Embryonic facial prominence (tissue), 1 donor: Measurements from ENCODE around the gene PARD3.
"Not testable (repeated sequence)": the region's sequence is repeated elsewhere in the genome, so short reads cannot be mapped to it uniquely, and the experiment has no call there.

Experiments used
- DNase-seq: peaks from one replicate; pipeline ENCODE4 v3.0.0-alpha.2; 2016; ENCODE audit errors: extremely low spot score

PARD3 gene

DNA sequence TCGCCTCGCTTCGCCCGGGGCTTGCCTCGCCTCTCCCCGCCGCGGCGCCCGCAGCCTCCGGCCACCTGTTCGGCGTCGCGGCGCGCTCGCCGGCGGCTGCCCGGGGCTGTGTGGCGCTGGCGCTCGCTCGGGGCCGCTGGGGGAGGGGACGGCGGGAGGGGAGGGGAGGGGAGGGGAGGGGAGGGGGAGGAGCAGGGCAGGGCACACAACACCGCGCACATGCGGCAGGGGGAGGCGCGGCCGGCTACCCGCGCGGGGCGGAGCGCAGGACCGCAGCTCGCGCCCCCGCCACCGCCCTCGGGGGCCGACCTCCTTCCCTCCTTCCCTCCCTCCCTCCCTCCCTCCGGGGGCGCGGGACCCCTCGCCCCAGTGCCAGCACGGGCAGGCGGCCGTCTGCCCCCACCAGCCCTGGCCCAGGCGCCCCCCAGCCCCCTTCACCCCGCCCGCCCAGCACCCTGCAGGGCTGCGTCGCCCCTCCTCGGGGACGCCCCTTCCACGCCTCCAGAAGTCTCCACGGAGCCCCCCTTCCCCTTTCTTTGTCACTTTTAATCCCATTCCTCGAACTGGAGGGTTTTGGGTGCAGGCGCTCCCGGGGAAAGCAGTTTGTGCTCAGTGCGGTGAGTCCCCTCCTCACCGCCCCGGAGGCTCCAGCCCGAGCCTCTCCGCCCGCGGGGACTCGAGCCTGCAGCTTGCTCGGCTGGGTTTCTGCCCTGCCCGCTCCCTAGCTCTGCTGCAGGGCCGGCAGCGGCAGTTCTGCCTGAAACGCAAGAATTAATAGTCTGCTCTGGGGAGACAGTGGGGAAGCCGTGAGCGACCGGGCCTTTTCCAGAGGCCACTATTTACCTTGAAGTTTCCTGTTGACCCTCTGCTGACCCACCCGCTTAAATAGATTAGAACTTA lies at the start of gene PARD3:
TSS of gene PARD3 (minus strand) at position 112 of the 900 bp plus-strand sequence. CDS start 301 bp downstream, outside the sequence.
- DNase-seq, result peak; percentile 66

DNA sequence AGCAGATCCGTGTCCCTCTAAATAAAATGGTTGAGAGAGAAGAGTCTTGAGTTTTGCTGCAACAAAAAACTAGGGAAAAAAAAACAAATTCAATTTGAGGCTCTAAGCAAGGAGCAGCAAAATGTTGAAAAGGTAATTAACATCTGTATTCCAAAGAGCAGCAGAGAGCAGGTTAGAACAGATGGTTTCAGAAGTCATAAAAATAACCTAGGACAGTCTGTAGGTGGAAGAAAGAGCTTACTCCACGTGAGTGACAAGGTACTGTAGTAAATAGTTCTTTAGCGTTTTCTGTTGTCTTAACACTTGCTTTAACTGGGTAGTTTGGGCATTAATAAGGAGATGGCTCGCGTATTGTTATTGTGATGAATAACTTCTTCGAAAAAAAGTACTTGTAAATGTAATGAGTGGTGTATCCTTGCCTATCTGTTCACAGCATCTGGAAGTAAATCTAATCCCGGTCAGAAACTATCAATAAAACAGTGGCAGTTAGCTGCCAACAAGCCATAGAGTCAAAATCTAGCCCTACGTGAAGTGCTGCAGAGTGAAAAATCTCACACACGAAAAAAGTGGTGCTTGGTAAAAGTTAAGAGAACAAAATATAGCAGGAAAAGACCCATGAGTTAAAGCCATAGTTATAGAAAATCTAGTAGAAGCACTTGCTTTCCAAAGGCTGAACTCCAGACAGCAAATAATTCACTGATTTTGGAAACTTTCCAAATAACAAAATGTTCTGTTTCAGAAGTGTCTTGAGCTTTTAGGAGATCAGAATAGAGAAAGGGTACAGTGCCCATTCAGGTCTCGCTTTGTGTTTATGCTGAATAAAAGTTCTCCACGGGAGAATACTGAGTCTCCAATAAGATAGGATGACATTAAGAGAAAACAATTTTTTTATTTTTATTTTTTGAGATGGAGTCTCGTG lies 49.3 kb upstream of the PARD3 start:
- DNase-seq, result no peak

DNA sequence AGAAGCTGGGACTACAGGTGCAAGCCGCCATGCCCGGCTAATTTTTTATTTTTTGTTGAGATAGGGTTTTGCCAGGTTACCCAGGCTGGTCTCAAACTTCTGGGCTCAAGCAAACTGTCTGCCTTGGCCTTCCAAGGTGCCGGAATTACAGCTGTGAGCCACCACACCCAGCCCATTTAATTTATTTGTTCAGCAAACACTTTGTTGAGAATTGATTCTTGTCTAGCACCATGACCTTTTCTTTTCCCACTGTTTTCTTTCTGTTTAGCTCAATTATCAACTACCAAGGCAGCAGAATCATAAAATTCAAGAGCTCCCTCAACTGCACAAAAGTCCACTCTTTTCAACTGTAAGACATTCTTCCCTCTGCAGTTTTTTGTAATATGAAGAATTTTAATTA lies 47.8 kb upstream of the PARD3 start:
- no peak for DNase-seq

DNA sequence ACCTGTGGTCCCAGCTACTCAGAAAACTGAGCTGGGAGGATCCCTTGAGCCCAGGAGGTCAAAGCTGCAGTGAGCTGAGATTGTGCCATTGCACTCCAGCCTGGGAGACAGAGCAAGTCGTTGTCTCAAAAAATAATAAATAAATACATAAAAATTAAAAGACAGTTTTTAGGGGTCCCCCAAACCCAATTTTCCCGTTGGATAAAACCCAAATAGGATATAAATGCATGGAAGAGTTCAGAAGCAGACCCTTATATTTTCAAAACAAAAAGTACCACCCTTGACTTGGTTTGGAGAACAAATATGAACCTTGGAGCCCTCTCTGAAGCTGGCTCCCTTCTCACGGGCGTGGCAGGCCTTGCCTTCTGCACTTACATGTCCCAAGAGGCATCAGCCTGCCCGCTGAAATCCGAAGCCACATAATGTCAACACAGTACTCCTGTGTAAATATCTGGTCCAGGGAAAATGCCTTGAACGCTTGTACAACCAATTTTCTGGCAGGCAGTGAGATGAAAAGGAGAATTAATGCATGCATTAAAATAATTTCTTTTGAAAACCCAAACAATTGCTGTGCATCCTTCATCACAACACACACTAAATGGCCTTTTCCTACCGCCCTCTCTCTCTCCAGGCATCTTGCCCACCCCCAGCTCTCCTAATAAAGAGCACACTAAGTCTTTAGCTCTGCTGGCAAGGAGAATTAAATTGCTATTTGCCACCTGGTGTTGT lies 46.4 kb upstream of the PARD3 start:
- no peak for DNase-seq

DNA sequence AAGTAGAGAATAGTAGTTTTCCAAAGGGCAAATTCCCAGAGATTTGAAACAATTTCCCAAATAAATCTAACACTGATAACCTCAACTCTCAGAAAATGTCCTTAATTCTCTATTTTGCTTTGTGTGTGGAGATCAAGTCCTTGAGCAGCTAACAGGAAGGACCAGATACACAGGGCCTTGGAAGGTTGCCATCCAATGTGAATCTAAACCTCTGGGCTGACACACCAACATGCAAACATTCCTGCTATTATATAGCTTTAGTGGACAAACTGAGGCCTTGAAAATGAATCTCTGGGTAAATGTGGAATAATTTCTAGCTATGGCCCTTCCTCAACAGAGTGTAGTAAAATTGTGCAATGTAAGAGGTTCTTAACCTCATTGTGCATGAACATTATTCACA lies 44.1 kb upstream of the PARD3 start:
- DNase-seq, result no peak

DNA sequence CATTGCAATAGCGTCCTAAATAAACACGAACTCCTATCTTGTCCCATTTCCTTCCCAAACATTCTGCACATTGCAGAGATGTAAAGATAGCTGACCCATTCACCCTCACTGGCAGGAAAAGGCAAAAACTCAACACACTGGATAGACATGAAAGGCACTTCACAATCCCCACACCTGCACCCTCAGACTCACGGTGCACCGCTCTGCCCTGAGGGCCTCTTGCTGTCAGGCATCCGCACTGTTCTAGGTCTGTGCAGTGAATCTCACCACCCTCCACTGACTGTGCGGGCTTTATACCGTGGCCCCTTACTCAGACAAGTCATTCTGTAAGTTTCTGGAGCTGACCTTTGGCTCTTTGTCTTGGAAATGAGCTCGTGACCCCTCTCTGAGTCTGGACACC lies 42.9 kb upstream of the PARD3 start:
- no peak for DNase-seq

DNA sequence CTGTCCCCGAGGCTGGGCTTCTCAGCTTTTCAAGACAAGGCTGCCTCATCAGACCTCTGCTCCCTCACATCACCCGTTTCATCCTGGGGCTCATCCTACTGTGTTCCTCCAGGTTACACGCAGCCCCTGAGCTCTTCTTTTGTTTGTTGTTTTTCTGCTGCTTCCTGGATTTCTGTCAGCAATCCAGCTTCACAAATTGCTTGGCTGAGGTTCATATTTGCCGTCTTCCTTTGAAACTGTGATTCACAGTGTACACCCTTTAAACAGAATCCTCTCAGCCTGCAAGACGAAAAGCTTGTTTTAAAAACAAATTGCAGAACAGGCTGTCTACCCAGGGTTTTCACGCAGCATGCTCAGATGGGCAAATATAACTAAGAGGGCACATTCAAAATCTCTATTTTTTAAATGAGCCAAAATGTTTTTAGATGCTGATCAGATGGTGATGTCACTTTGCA lies 39.1 kb upstream of the PARD3 start:
- peak; percentile 9 for DNase-seq

DNA sequence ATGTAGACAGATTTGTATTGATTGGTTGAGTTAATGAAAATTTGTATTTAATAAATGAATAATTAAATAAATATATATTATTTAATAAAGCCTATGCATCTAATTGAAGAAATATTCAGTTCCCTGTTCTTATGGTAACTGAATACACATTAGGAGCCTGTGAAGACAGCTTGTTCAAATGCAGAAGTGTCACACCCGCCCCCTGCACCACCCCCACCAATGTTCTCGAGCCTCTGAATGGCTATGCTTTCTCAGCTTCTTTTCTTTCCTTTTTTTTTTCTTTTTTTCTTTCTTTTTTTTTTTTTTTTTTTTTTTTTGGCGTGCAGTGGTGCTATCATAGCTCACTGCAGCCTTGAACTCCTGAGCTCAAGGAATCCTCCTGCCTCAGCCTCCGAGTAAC lies 38.3 kb upstream of the PARD3 start:
- DNase-seq, result no peak

DNA sequence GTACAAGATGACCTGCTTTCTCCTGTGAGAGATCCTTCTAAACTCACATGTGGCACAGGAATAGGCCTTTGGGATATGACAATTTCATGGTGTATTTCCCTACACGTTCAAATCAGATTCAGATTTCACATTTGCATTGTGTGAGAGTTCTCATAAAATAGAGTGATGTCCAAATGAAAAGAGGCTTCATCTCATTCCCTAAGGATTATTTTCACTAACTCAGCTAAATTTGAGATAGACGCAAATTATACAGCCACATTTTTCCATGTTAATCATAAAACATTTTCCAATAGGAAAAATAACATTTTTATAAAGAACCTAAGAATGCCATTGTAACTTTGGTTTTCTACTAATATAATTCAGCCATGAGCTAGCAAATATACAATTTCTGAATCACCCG lies 35.5 kb upstream of the PARD3 start:
- DNase-seq, result no peak

DNA sequence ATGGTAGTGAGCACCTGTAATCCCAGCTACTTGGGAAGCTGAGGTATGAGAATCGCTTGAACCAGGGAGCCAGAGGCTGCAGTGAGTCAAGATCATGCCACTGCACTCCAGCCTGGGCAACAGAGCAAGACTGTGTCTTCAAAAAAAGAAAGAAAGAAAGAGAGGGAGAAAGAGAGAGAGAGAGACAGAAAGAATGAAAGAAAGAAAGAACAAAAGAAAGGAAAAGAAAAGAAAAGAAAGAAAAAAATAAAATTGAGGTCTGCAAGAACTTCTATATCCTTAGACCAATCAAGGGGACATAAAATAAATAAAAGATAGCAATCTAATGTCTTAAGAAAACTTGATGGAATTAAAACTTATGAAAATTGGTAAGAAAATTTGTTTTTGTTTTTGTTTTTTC lies 34.9 kb upstream of the PARD3 start:
- DNase-seq, result no peak

DNA sequence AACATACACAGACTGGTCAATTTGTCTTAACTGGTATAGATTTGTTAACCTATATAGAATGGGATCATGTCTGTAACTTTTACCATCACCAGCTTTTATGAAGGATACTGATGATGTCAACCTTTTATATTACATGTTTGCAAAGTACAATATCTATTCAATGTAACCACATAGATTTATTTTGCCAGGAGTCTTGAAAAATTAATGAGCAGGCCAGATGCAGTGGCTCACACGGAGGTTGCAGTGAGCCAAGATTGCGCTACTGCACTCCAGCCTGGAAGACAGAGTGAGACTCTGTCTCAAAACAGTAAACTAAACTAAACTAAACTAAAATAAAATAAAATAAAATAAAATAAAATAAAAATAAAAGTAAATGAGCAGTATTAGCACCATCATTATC lies 30.0 kb upstream of the PARD3 start:
- no peak for DNase-seq

DNA sequence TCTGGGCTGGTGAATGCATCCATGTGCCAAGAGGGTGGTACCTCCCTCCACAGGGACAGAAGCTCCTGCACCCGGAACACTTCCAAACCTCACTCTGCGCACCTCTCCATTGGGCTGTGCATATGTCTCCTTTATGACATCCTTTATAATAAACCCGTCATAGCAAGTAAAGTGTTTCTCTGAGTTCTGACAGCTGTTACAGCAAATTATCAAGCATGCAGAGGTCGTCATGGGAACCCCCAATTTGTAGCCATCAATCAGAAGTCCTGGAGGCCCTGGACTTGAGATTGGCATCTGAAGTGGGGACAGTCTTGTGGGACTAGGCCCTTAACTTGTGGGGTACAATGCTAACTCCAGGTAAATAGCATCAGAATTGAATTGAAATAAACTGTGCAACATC lies 29.4 kb upstream of the PARD3 start:
- no peak for DNase-seq

DNA sequence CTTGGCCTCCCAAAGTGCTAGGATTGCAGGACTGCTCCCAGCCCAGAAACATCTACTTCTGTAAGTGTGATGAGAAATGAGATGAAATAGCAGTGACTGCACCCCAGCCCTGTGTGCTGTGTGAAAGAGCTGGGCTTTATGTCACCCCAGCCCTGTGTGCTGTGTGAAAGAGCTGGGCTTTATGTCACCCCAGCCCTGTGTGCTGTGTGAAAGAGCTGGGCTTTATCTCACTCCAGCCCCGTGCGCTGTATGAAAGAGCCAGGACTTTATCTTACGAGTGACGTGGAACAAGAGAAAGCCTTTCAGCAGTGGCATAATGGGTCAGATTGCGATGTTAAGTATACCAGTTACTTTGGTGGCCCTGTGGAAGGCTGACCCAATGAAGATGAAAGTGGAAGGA lies 28.4 kb upstream of the PARD3 start:
- not testable (repeated sequence) for DNase-seq

DNA sequence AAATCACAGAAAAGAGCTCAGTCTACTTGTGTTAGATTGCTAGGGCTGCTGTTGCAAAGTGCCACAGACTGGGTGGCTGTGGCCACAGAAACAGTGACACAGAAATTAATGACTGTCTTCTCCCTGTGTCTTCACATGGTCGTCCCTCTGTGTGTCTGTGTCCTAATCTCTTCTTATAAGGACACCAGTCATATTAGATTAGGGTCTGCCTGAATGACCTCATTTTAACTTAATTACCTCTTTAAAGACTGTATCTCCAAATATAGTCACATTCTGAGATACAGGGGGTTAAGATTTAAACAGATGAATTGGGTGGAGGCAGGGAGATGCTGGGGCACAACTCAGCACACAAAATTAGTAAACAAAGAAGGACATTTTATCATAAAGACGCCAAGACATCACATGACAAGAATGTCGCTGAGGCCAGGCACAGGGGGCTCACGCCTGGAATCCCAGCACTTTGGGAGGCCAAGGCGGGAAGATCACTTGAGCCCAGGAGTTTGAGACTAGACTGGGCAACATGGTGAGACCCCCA lies 23.3 kb upstream of the PARD3 start:
- DNase-seq, result no peak

DNA sequence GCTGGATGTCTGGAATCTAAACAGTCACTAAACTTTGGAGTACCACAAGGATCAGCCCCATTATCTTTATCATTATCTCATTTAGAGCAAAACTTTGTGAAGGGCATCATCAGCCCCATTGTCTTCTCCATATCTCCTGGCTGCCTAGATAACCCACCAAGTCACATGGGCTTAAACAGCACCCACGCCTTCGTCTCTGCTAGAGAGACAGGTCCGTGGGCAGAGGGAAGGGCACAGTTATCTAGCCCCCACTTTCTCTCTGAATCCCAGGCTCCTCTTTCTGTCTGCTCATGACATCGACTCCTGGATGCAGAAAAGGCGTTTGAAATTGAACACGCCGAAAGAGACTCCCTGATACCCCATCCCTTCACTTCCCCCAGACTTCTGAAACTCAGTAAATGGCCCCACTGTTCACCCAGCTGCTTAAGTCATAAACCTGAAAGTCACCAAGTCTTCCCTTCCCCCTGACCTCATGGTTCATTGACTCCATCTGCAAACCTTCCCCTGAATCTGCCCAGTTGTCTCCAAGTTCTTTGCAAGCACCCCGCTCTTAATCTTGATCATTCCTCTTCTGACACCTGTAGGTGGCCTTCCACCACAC lies 20.9 kb upstream of the PARD3 start:
- no peak for DNase-seq

DNA sequence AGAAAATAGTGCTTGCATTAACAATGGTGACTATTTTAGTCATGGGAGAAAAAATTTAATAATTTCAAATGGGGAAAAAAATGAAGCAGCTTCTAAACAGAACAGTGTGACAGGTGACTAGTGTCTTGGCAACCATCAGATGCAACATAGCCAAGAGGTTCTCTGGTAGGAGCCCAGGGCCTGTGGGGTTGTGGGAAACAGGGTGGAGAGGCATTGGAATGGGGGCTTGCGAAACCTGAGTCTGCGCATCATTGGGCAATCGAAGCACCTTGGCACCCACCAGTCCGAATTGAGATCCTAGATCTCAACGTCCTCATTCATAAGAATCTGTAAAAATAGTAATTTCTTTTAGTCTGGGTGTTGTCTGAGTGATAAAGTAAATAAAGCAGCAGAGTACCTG lies 19.2 kb upstream of the PARD3 start:
- no peak for DNase-seq

DNA sequence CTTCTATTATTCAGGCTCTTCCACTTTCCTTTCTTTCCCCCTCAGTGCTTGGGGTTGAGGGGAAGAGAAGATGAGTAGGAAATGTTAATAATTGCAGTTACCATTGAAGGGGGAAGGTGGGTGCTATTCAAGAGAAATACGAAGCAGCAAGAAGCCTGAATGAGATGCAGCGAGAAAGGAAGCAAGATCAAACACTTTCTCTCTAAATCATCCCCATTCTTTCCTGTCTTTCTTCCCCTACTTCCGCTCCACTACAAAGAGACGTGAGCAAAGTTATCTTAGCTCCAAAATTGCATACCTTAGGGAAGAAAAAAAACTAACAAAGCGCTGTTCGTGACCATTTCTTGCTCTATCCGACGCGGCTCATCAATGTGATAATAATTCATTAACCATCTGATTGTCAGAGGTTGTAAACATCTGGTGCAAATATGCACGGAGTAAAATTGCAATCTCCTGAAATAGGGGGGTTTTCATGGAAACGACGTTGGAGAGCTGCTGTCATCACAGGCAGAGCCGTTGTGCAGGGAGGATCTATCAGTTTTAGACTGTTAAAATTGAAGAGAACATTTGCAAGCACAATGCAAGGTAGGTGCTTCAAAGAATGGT lies 15.2 kb upstream of the PARD3 start:
- no peak for DNase-seq

DNA sequence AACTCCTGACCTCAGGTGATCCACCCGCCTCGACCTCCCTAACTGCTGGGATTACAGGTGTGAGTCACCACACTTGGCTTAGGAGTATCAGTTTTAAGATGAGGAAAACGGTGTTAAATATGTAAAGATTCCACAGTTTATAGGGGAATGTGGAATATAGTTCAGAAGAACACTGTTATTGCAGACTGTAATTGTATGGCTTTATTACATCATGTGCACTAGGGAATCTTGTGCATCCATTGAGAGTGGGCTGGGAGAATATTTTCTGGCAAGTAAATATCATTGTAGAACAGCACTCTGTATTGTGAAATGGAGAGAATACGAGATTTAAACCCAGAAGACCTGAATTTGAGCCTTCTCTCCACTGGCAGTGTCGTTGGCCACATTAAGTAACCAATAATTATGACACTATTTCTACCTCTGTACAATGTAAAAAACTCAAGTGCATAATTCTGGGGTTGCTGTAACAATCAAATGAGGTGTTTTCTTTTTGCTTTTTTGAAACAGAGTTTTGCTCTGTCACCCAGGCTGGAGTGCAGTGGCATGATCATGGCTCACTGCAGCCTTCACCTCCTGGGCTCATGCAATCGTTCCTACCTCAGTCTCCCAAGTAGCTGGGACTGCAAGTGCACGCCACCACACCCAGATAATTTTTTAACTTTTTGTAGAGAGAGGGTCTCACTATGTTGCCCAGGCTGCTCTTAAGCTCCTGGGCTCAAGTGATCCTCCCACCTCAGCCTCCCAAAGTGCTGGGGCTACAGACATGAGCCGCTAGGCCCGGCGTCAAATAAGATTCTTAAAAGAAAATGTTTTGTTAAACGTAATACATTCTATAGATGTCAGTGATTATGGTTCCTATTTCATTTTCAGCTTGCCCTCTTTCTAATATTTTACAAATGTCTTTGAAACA lies 12.0 kb upstream of the PARD3 start:
- DNase-seq, result no peak

DNA sequence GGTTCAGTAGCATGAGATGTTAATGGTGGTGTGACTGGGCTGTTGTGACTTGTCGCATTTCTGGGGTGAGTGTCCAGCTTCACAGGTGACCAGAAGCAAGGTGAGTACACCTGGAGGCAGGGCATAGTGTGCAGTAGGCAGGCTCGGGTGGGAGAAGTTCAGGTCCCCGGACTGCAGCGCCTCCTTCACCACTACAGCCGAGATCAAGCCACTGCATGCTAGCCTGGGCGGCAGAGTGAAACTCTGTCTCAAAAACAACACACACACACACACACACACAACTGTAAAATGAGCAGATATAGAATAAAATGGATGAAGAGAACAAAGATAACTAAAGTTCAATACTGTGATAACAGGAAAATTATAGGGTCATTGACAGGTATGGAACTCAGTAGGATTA lies 11.1 kb upstream of the PARD3 start:
- DNase-seq, result no peak

DNA sequence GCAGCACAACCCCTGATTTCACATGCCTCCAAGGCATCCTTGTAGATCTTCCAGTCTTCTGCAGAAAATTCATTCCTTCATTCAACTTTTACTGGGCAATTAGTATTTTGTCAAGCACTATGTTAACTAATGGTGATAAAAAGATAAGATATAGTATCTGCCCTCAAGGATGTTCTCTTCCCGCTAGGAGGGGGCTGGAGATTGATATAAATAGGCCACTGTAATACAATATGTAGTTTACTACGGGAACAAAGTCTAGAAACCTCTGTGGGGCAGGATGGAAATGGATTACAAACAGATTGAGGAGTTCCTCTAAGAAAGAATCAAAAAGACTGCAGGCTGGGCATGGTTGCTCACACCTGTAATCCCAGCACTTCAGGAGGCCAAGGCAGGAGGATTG lies 10.3 kb upstream of the PARD3 start:
- no peak for DNase-seq
